Anterior cingulate cortex (tissue), 58 donors: ENCODE data around the gene VPS41.

Source experiments
- DNase-seq, 58 donors: peaks; one replicate each; lab custom pipeline; 2025; lab: John Stamatoyannopoulos, UW

Gene VPS41

GRCh38 chr7:38678698-38679054 is 230.3 kb downstream of the VPS41 start:
- DNase-seq: no peak

DNA sequence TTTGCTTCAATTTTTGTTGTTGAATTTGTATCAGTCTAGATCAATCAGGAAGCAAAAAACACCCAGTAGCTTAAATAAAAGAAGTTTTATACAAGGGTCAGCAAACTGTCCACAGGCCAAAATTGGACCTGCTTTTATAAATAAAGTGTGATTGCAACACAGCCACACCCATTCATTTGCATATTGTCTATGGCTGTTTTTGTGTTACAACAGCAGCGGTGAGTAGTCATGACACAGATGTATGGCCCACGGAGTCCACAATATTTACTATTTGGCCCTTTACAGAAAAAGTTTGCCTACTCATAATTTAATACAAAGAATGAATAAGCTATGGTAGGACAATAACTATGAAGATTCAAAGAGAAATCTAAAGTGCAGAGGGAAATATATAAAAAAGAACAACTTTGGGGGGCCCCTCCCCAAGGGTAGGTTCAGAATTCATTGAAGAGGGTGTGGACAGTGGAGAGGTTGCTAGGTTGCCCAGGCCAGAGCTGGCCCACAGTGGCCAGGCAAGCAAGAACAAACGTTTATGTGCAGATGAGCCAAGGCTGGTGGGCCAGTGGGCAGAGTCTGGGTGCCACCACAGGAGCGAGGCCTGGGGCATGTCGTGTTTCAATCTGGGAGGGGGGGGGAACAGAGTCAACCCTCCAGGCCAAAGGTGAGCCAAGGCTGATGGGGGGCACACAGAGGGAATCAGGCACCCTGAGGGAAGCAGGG is 230.9 kb downstream of the VPS41 start:
- DNase-seq: no peak

DNA sequence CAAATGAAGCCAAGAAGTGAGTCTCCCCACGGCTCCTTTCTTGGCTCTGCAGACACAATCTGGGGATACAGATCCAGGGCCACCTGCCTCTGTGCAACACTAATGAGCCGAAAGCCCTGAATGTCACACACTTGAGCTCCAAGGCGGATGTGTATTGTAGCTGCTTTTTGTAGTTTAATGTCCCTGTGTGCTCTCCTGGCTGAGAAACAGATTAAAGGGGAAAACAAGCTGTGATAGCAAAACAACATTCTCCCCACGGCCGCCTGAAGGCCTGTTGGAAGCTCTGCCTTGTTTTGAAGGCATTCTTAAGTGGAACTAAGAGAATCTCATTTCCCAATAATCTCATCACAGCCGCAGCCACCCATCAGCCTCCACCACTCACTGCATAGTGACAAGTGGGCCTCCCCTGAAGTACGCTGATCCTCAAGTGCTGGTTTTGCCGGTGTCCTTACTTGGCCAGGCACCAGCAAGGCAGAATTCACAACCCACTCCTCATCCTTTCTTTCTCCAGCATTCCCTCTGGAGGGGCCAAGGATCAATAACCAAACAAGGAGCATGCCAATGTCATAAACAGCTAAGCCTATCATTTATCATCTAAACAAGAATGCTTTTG is 233.4 kb downstream of the VPS41 start:
- no peak for DNase-seq

DNA sequence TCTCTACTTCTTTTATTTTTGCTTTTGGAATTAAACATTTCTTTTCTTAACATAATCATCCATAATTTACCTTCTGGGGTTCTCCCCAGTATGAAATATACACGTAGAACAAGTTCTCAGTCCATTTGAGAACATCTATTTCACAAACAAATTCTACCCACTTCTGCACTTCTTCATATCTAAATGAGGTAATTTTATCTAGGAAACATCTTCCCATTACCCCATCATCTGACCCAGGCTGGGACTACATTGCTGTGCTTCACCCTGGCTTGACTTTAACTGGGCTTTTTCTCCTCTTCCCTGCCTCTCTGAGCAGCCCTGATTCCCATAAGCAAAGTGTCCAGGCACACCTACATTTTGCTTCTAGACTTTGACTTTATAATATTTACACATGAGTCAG is 234.5 kb downstream of the VPS41 start:
- DNase-seq: no peak

DNA sequence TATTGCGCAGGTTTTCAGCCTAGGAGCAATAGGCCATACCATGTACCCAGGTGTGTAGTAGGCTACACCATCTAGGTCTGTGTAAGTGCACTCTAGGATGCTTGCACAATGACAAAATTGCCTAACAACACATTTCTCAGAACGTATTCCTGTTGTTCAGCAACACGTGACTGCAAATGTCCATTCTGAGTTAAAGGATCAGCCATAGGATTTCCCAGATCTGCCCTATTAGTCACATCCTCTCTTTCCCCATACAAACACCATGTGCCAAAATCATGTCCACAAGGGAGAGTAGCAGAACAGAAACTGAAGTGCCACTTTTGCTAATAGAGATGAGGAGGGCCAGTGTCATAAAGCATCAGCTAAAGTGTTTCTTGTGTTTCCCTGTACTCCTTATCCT is 235.2 kb downstream of the VPS41 start:
- no peak for DNase-seq
